Measurements from ENCODE around the gene CPNE2.

CPNE2 gene

DNA sequence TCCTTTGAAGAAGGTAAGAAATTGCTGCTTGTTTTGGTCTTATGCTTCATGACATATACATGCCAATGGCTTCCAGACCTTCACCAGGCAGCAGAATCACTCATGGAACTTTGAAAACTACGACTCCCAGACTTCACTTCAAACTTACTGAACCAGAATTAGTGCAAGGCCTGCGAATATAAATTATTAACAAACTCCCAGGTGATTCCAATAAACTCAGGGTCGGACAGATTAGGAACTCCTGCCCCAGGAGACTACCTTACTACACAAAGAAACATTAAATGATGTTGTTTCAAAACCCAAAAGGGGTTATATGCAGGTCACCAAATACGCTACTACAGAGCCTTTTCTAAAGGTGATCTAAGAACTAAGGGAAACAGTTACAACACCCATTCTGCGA lies 73.1 kb downstream of the CPNE2 start:
- TF ChIP-seq TAF1 (IDR thresholded peaks at IDR 0.05; ENCODE audit: borderline replicate concordance, insufficient read depth, low read length), result no peak
- TF ChIP-seq FOXP2 (optimal IDR thresholded peaks at IDR 0.05; ENCODE audit: borderline replicate concordance, extremely low read depth, extremely low read length, insufficient read depth), result no peak
- no peak for TF ChIP-seq POLR2AphosphoS5 (IDR thresholded peaks at IDR 0.05; ENCODE audit: low read depth, low read length)
- no peak for TF ChIP-seq REST (IDR thresholded peaks at IDR 0.05; ENCODE audit: insufficient read depth in 1 of 2, low read depth in 2 of 2, low read length in 2 of 2)
- TF ChIP-seq SIN3A (IDR thresholded peaks at IDR 0.05; ENCODE audit: borderline replicate concordance, insufficient read depth, low read length), result no peak

DNA sequence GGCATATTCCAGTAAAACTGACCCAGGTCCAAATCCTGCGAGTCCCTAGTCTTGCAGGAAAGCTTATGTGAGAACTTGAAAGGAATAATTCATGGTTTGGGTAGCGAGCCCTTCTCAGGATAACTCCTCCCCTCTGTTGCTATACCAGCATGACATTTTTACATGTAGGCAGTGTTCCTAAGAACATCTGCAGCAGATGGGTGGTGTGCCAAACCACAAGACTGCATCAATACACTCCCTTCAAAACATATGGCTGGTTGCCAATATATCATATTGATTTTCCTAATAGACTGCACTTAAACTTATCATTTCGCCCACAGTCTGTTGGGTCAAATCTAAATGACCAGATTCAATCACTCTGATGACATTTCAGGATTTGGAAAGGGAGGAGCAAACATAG lies 73.6 kb downstream of the CPNE2 start:
- TF ChIP-seq FOXP2 (optimal IDR thresholded peaks at IDR 0.05; ENCODE audit: borderline replicate concordance, extremely low read depth, extremely low read length, insufficient read depth), result no peak
- no peak for TF ChIP-seq SIN3A (IDR thresholded peaks at IDR 0.05; ENCODE audit: borderline replicate concordance, insufficient read depth, low read length)
- TF ChIP-seq REST (IDR thresholded peaks at IDR 0.05; ENCODE audit: insufficient read depth in 1 of 2, low read depth in 2 of 2, low read length in 2 of 2), result no peak
- no peak for TF ChIP-seq TAF1 (IDR thresholded peaks at IDR 0.05; ENCODE audit: borderline replicate concordance, insufficient read depth, low read length)
- no peak for TF ChIP-seq POLR2AphosphoS5 (IDR thresholded peaks at IDR 0.05; ENCODE audit: low read depth, low read length)

DNA sequence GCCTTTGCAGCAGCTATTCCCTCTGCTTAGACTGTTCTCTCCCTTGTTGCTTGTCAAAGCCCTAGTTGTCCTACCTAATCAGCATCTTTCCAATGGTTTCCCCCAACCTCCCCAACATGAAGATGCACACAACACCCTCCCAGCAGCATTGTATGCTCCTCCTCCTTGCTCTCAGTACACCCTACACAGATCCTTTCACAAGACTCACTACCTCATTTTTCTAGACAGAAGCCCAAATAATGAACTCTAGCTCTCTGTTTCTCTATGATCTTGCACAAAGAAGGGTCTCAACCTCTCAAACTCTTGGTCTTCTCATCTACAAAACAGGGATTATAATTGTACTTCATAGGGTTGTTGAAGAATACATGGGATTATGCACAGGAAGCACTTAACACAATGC lies 74.1 kb downstream of the CPNE2 start:
- TF ChIP-seq FOXP2 (optimal IDR thresholded peaks at IDR 0.05; ENCODE audit: borderline replicate concordance, extremely low read depth, extremely low read length, insufficient read depth), result no peak
- TF ChIP-seq TAF1 (IDR thresholded peaks at IDR 0.05; ENCODE audit: borderline replicate concordance, insufficient read depth, low read length), result no peak
- TF ChIP-seq SIN3A (IDR thresholded peaks at IDR 0.05; ENCODE audit: borderline replicate concordance, insufficient read depth, low read length), result no peak
- TF ChIP-seq POLR2AphosphoS5 (IDR thresholded peaks at IDR 0.05; ENCODE audit: low read depth, low read length), result no peak
- no peak for TF ChIP-seq REST (IDR thresholded peaks at IDR 0.05; ENCODE audit: insufficient read depth in 1 of 2, low read depth in 2 of 2, low read length in 2 of 2)

DNA sequence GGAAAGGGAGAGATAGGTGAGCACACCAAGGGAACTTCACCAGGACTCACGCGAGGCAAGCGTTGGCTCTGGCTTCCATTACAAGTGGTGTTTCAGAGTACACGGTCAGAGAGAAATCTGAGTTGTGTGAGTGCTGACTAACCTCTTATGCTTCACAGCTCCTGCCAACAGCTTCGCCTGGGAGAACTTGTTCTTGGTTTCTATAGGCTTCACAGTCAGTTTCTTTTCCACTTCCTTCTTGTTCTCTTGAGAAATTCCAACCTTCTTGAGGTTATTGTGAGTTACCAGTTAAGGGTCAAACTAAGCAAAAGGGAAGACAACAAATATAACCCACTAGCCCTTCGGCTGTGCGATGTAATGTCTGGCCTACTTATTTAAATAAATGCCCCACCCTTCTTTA lies 74.6 kb downstream of the CPNE2 start:
- TF ChIP-seq REST (IDR thresholded peaks at IDR 0.05; ENCODE audit: insufficient read depth in 1 of 2, low read depth in 2 of 2, low read length in 2 of 2) (no peak), FOXP2 (optimal IDR thresholded peaks at IDR 0.05; ENCODE audit: borderline replicate concordance, extremely low read depth, extremely low read length, insufficient read depth) (no peak), TAF1 (IDR thresholded peaks at IDR 0.05; ENCODE audit: borderline replicate concordance, insufficient read depth, low read length) (no peak), SIN3A (IDR thresholded peaks at IDR 0.05; ENCODE audit: borderline replicate concordance, insufficient read depth, low read length) (no peak), POLR2AphosphoS5 (IDR thresholded peaks at IDR 0.05; ENCODE audit: low read depth, low read length) (no peak)

GRCh38 chr16:57167538-57167937 lies 75.2 kb downstream of the CPNE2 start:
- no peak for TF ChIP-seq POLR2AphosphoS5 (IDR thresholded peaks at IDR 0.05; ENCODE audit: low read depth, low read length)
- TF ChIP-seq SIN3A (IDR thresholded peaks at IDR 0.05; ENCODE audit: borderline replicate concordance, insufficient read depth, low read length), result no peak
- TF ChIP-seq REST (IDR thresholded peaks at IDR 0.05; ENCODE audit: insufficient read depth in 1 of 2, low read depth in 2 of 2, low read length in 2 of 2), result no peak
- no peak for TF ChIP-seq TAF1 (IDR thresholded peaks at IDR 0.05; ENCODE audit: borderline replicate concordance, insufficient read depth, low read length)
- TF ChIP-seq FOXP2 (optimal IDR thresholded peaks at IDR 0.05; ENCODE audit: borderline replicate concordance, extremely low read depth, extremely low read length, insufficient read depth), result no peak

Measured in PFSK-1 (cell line).